Uterus (tissue), 4 donors: ENCODE results near the gene ZCCHC8. TPM values are rescaled to one million over a fixed set of nuclear protein-coding genes. Genes with fewer than 3 reads are reported as not detected.
"Not testable (repeated sequence)": the region's sequence is repeated elsewhere in the genome, so short reads cannot be mapped to it uniquely, and the experiment has no call there.

ENCODE experiments used
- DNase-seq, 2 donors: peaks; one replicate each; pipeline ENCODE4 v3.0.0-alpha.2; 2019 to 2020
- H3K27ac ChIP-seq, 2 donors: fragments of 200-600 bp; sonication (generic); 1 replicate in 1 of 2; 2 replicates in 1 of 2; pipeline ENCODE4 v1.5.1; 2016 to 2018
- H3K27me3 ChIP-seq, 2 donors: fragments of 200-600 bp; sonication (generic); one replicate each; pipeline ENCODE4 v1.5.1; 2018 to 2019; ENCODE audit warnings: control low read depth in 1 of 2
- H3K36me3 ChIP-seq, 2 donors: fragments of 200-600 bp; sonication (generic); one replicate each; pipeline ENCODE4 v1.5.1; 2019; ENCODE audit warnings: control low read depth in 1 of 2
- H3K4me1 ChIP-seq, 2 donors: fragments of 200-600 bp; sonication (generic); one replicate each; pipeline ENCODE4 v1.5.1; 2018 to 2019; ENCODE audit warnings: control low read depth in 1 of 2
- H3K4me3 ChIP-seq, 2 donors: fragments of 200-600 bp; sonication (generic); 1 replicate in 1 of 2; 2 replicates in 1 of 2; pipeline ENCODE4 v1.5.1; 2018 to 2019; ENCODE audit warnings: mild to moderate bottlenecking in 1 of 2
- H3K9me3 ChIP-seq, 2 donors: fragments of 200-600 bp; sonication (generic); one replicate each; pipeline ENCODE4 v1.5.1; 2019; ENCODE audit warnings: control low read depth in 1 of 2
- CTCF ChIP-seq, 4 experiments: fragments of 200-600 bp in 2 of 4; fragments of 450-650 bp in 2 of 4; sonication (generic) in 2 of 4; IDR thresholded peaks; one replicate each; pipeline ENCODE4 v1.5.1; 2016 to 2019; ENCODE audit warnings: antibody characterized with exemption in 4 of 4, mild to moderate bottlenecking in 2 of 4, moderate library complexity in 1 of 4
- POLR2A ChIP-seq, 2 donors: fragments of 450-650 bp; IDR thresholded peaks; one replicate each; pipeline ENCODE4 v1.6.1; 2016; ENCODE audit warnings: antibody characterized with exemption in 2 of 2, mild to moderate bottlenecking in 1 of 2, moderate library complexity in 1 of 2
- intact Hi-C: fragments of 100-400 bp; cut with DNase I; formaldehyde crosslinking; loops from one replicate; pipeline ENCODE4 v1.15.1; 2023; ENCODE audit warnings: low total_unique reads
- total RNA-seq, 4 donors: library from RNA; depleted of rRNA in 3 of 4; stranded (reverse); fragments of >200 nt in 3 of 4; gene quantifications; one replicate each; pipeline versions ENCODE4 v1.1.0 to v1.2.4, GENCODE V29; 2014 to 2023
- donor health status: DM: yes; HTN: yes; CAD: no.

ZCCHC8 gene
- total RNA-seq, 4 donors from 2014 or later = 13.5 to 43.3 (median 25.8) TPM

- no peak overlapping the region for H3K4me3 ChIP-seq
- DNase-seq = no peak
- H3K36me3 ChIP-seq = no peaks in the 10 kb centered on the region
- H3K27ac ChIP-seq = no peak overlapping the region
- H3K4me1 ChIP-seq = no peaks in the 10 kb centered on the region
- intact Hi-C loops = no loop called here
- no peak for TF ChIP-seq POLR2A (IDR thresholded peaks at IDR 0.05)
- no peak for TF ChIP-seq CTCF (IDR thresholded peaks at IDR 0.05)
- H3K27me3 ChIP-seq = no peaks in the 10 kb centered on the region
- H3K9me3 ChIP-seq = no peaks in the 10 kb centered on the region
Measured at GRCh38 chr12:122513660-122514059, 12.9 kb upstream of the ZCCHC8 start.

GRCh38 chr12:122513028-122513427, 12.3 kb upstream of the ZCCHC8 start:
- H3K4me1 ChIP-seq, intact Hi-C loops, H3K9me3 ChIP-seq, H3K4me3 ChIP-seq, H3K27me3 ChIP-seq, DNase-seq, H3K36me3 ChIP-seq, H3K27ac ChIP-seq: not testable (repeated sequence)

GRCh38 chr12:122508163-122508562, 7.4 kb upstream of the ZCCHC8 start:
- Histone ChIP-seq H3K27me3 (no peaks in the 10 kb centered on the region), H3K4me1 (no peaks in the 10 kb centered on the region), H3K4me3 (no peak overlapping the region), H3K9me3 (no peaks in the 10 kb centered on the region), H3K36me3 (no peaks in the 10 kb centered on the region), H3K27ac (no peak overlapping the region)
- intact Hi-C loops = no loop called here
- TF ChIP-seq POLR2A (IDR thresholded peaks at IDR 0.05) = no peak
- TF ChIP-seq CTCF (IDR thresholded peaks at IDR 0.05) = no peak
- DNase-seq = no peak

- intact Hi-C loops = no loop called here
- no peak for DNase-seq
- no peaks in the 10 kb centered on the region for H3K36me3 ChIP-seq
- no peak overlapping the region for H3K4me3 ChIP-seq
- no peaks in the 10 kb centered on the region for H3K27me3 ChIP-seq
- no peaks in the 10 kb centered on the region for H3K4me1 ChIP-seq
- H3K9me3 ChIP-seq = no peaks in the 10 kb centered on the region
- H3K27ac ChIP-seq = no peak overlapping the region
- TF ChIP-seq CTCF (IDR thresholded peaks at IDR 0.05) (no peak), POLR2A (IDR thresholded peaks at IDR 0.05) (no peak)
Measured at GRCh38 chr12:122506393-122506938, 5.7 kb upstream of the ZCCHC8 start.

GRCh38 chr12:122505419-122506051, 4.8 kb upstream of the ZCCHC8 start:
- Histone ChIP-seq H3K27ac (no peak overlapping the region), H3K4me3 (no peak overlapping the region), H3K9me3 (no peaks in the 10 kb centered on the region), H3K27me3 (no peaks in the 10 kb centered on the region), H3K36me3 (no peaks in the 10 kb centered on the region), H3K4me1 (no peaks in the 10 kb centered on the region)
- no peak for DNase-seq
- TF ChIP-seq POLR2A (IDR thresholded peaks at IDR 0.05) = no peak
- no peak for TF ChIP-seq CTCF (IDR thresholded peaks at IDR 0.05)
- intact Hi-C loops = no loop called here
